ENCODE results near the gene RNF113A.
"Not testable (repeated sequence)": the region's sequence is repeated elsewhere in the genome, so short reads cannot be mapped to it uniquely, and the experiment has no call there.

GRCh38 chrX:119821703-119822102 is 49.8 kb downstream of the RNF113A start:
- TF ChIP-seq, protein P1, sequence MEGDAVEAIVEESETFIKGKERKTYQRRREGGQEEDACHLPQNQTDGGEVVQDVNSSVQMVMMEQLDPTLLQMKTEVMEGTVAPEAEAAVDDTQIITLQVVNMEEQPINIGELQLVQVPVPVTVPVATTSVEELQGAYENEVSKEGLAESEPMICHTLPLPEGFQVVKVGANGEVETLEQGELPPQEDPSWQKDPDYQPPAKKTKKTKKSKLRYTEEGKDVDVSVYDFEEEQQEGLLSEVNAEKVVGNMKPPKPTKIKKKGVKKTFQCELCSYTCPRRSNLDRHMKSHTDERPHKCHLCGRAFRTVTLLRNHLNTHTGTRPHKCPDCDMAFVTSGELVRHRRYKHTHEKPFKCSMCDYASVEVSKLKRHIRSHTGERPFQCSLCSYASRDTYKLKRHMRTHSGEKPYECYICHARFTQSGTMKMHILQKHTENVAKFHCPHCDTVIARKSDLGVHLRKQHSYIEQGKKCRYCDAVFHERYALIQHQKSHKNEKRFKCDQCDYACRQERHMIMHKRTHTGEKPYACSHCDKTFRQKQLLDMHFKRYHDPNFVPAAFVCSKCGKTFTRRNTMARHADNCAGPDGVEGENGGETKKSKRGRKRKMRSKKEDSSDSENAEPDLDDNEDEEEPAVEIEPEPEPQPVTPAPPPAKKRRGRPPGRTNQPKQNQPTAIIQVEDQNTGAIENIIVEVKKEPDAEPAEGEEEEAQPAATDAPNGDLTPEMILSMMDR (IDR thresholded peaks at IDR 0.05; ENCODE audit: low read depth, low read length, poor library complexity, severe bottlenecking): not testable (repeated sequence)
- TF ChIP-seq EZH2phosphoT487 (IDR thresholded peaks at IDR 0.05; ENCODE audit: borderline replicate concordance, low read length): not testable (repeated sequence)
